A549 (cell line): ENCODE measurements around the gene PLXNC1. TPM values are rescaled to one million over a fixed set of nuclear protein-coding genes. Genes with fewer than 3 reads are reported as not detected.

Experiments used
- ATAC-seq, 2 experiments: fragments of 200-7000 bp in 1 of 2; fragments of >200 bp in 1 of 2; cut with Nextera tagmentation in 1 of 2; cut with Tn5 transposase in 1 of 2; 3 replicates each; pipeline versions ENCODE4 v1.8.0 to v1.9.1; 2018 to 2020; ENCODE audit warnings: mild to moderate bottlenecking in 1 of 2, moderate library complexity in 1 of 2
- CTCF ChIA-PET: fragments of 300-600 bp; sonication (Branson Sonifier 250); formaldehyde crosslinking; extraction: SDS; loops from one replicate; lab custom pipeline; 2021; ENCODE audit warnings: antibody characterized with exemption, inconsistent platforms; lab: Yijun Ruan, JAX
- POLR2A ChIA-PET: fragments of 350-600 bp; formaldehyde crosslinking; extraction: SDS; loops from one replicate; lab custom pipeline; 2021; ENCODE audit warnings: antibody characterized with exemption, inconsistent platforms; lab: Yijun Ruan, JAX
- DNase-seq, 2 experiments: peaks; one replicate each; pipeline versions ENCODE4 v3.0.0 to v3.0.0-alpha.2; 2011 to 2016; ENCODE audit warnings: low read depth in 1 of 2, low spot score in 1 of 2
- FAIRE-seq: peaks from 2 replicates; lab custom pipeline; 2011; peaks lifted over from hg19 to GRCh38; lab: Jason Lieb, UNC
- H3K27ac ChIP-seq, 2 experiments: fragments of >200 bp; sonication (Bioruptor Twin); formaldehyde crosslinking; 3 replicates each; pipeline ENCODE4 v1.5.1; 2016 to 2017
- H3K4me1 ChIP-seq: fragments of >200 bp; sonication (Bioruptor Twin); formaldehyde crosslinking; 3 replicates; pipeline ENCODE4 v1.6.1; 2016
- H3K4me2 ChIP-seq: fragments of >200 bp; sonication (Bioruptor Twin); formaldehyde crosslinking; 3 replicates; pipeline ENCODE4 v1.6.1; 2016
- H3K4me3 ChIP-seq: fragments of >200 bp; sonication (Bioruptor Twin); formaldehyde crosslinking; 3 replicates; pipeline ENCODE4 v1.5.1; 2016
- H3K9me3 ChIP-seq: fragments of >200 bp; sonication (Bioruptor Twin); formaldehyde crosslinking; 3 replicates; pipeline ENCODE4 v1.6.1; 2016
- BHLHE40 ChIP-seq: IDR thresholded peaks from 2 replicates; pipeline ENCODE4 v1.6.1; 2012; ENCODE audit warnings: low read depth, low read length, inconsistent platforms
- CBX2 ChIP-seq: fragments of 200-600 bp; sonication (generic); IDR thresholded peaks from 2 replicates; pipeline ENCODE4 v1.6.1; 2016; ENCODE audit warnings: low read depth, mild to moderate bottlenecking, borderline replicate concordance
- CHD2 ChIP-seq: fragments of 150-350 bp; IDR thresholded peaks from 2 replicates; pipeline ENCODE4 v1.6.1; 2014; ENCODE audit warnings: low read length; ENCODE audit not compliant: partially characterized antibody
- CHD4 ChIP-seq: fragments of 200-600 bp; sonication (generic); IDR thresholded peaks from 2 replicates; pipeline ENCODE4 v1.6.1; 2016; ENCODE audit warnings: antibody characterized with exemption, mild to moderate bottlenecking, borderline replicate concordance
- ESRRA ChIP-seq: fragments of 150-350 bp; IDR thresholded peaks from 2 replicates; pipeline ENCODE4 v1.6.1; 2014; ENCODE audit warnings: mild to moderate bottlenecking, low read length, borderline replicate concordance
- FOSL2 ChIP-seq, 2 experiments: fragments of 450-650 bp in 1 of 2; fragments of >200 bp in 1 of 2; sonication (Bioruptor Twin) in 1 of 2; formaldehyde crosslinking; IDR thresholded peaks; 2 replicates each; pipeline versions ENCODE4 v1.5.0 to v1.6.1; 2016 to 2020; ENCODE audit warnings: mild to moderate bottlenecking in 1 of 2, moderate library complexity in 1 of 2
- GATA3 ChIP-seq: IDR thresholded peaks from 2 replicates; pipeline ENCODE4 v1.6.1; 2012; ENCODE audit warnings: borderline replicate concordance
- HEYL ChIP-seq: fragments of 250-450 bp; sonication (Bioruptor Pico); IDR thresholded peaks from 2 replicates; pipeline ENCODE4 v1.8.0; 2021; ENCODE audit warnings: mild to moderate bottlenecking, moderate library complexity
- HOXB13 ChIP-seq: fragments of 250-450 bp; sonication (Bioruptor Pico); IDR thresholded peaks from 2 replicates; pipeline ENCODE4 v1.5.0; 2020; ENCODE audit warnings: low read depth, mild to moderate bottlenecking, moderate library complexity
- HOXB5 ChIP-seq: fragments of 250-450 bp; sonication (Bioruptor Pico); IDR thresholded peaks from 2 replicates; pipeline ENCODE4 v1.5.0; 2020; ENCODE audit warnings: mild to moderate bottlenecking, moderate library complexity
- JUNB ChIP-seq: fragments of >200 bp; sonication (Bioruptor Twin); formaldehyde crosslinking; IDR thresholded peaks from 2 replicates; pipeline ENCODE4 v1.6.1; 2016
- KDM5A ChIP-seq: fragments of 200-600 bp; sonication (generic); IDR thresholded peaks from 2 replicates; pipeline ENCODE4 v1.6.1; 2016; ENCODE audit warnings: antibody characterized with exemption, mild to moderate bottlenecking
- MAFK ChIP-seq: fragments of 450-650 bp; IDR thresholded peaks from 2 replicates; pipeline ENCODE4 v1.6.1; 2014; ENCODE audit not compliant: partially characterized antibody
- MYC ChIP-seq: IDR thresholded peaks from 2 replicates; pipeline ENCODE4 v1.6.1; 2012; ENCODE audit warnings: mild to moderate bottlenecking, inconsistent platforms, low read length, improper control_type of control experiment, borderline replicate concordance
- NFE2L2 ChIP-seq: fragments of 150-350 bp; conservative IDR thresholded peaks from 2 replicates; pipeline ENCODE4 v1.6.1; 2014; ENCODE audit warnings: low read length
- POLR2A ChIP-seq: IDR thresholded peaks from 2 replicates; pipeline ENCODE4 v1.6.1; 2012; ENCODE audit warnings: mild to moderate bottlenecking, low read length
- POLR2AphosphoS2 ChIP-seq: conservative IDR thresholded peaks from 2 replicates; pipeline ENCODE4 v1.6.1; 2012; ENCODE audit warnings: low read length, improper control_type of control experiment, inconsistent platforms
- RNF2 ChIP-seq: fragments of 200-600 bp; sonication (generic); IDR thresholded peaks from 2 replicates; pipeline ENCODE4 v1.6.1; 2016; ENCODE audit warnings: low read depth, mild to moderate bottlenecking, antibody characterized with exemption, moderate library complexity, borderline replicate concordance
- SMC3 ChIP-seq: fragments of >200 bp; sonication (Bioruptor Twin); formaldehyde crosslinking; IDR thresholded peaks from 3 replicates; pipeline ENCODE4 v1.6.1; 2018; ENCODE audit warnings: inconsistent platforms
- ZC3H11A ChIP-seq: fragments of 450-650 bp; IDR thresholded peaks from 2 replicates; pipeline ENCODE4 v1.6.1; 2014; ENCODE audit warnings: antibody characterized with exemption, mild to moderate bottlenecking
- ZNF302 ChIP-seq: fragments of 250-450 bp; sonication (Bioruptor Pico); IDR thresholded peaks from 2 replicates; pipeline ENCODE4 v1.9.0; 2021; ENCODE audit warnings: inconsistent platforms, mild to moderate bottlenecking, moderate library complexity
- WGBS: methylation state at CpG from one replicate; pipeline ENCODE4 v1.1.6; 2017; ENCODE audit errors: missing lambda C conversion rate; 5-methylcytosine and 5-hydroxymethylcytosine counted together
- polyA plus RNA-seq, 4 experiments: library from polyadenylated mRNA; depleted of rRNA in 3 of 4; stranded (reverse); fragments of >200 nt; fragmentation: RNase III in 1 of 4; extraction: RNeasy Plus Mini Kit Qiagen cat#74134 plus additional on column Dnase treatment in 1 of 4; gene quantifications; 2 replicates in 3 of 4; 3 replicates in 1 of 4; pipeline ENCODE4 v1.2.3, GENCODE V29; 2011 to 2017
- TF ChIP-seq, protein P1 (sequence below): IDR thresholded peaks from 2 replicates; pipeline ENCODE4 v1.6.1; 2012
- TF ChIP-seq, protein P2 (sequence below): fragments of >200 bp; sonication (Bioruptor Twin); formaldehyde crosslinking; IDR thresholded peaks from 3 replicates; pipeline ENCODE4 v1.5.1; 2016
- TF ChIP-seq, protein P3 (sequence below): fragments of >200 bp; sonication (Bioruptor Twin); formaldehyde crosslinking; IDR thresholded peaks from 3 replicates; pipeline ENCODE4 v1.6.1; 2016
- TF ChIP-seq, protein P4 (sequence below): fragments of 450-650 bp; IDR thresholded peaks from 2 replicates; pipeline ENCODE4 v1.6.1; 2014; ENCODE audit warnings: antibody characterized with exemption
- TF ChIP-seq, protein P5 (sequence below): fragments of 200-600 bp; sonication (generic); IDR thresholded peaks from 2 replicates; pipeline ENCODE4 v1.6.1; 2016; ENCODE audit warnings: antibody characterized with exemption, mild to moderate bottlenecking, moderate library complexity

PLXNC1 gene
- polyA plus RNA-seq, 2 of the 4 experiments (the other 2 are of a cell fraction), result 0.12 to 0.50 TPM

DNA sequence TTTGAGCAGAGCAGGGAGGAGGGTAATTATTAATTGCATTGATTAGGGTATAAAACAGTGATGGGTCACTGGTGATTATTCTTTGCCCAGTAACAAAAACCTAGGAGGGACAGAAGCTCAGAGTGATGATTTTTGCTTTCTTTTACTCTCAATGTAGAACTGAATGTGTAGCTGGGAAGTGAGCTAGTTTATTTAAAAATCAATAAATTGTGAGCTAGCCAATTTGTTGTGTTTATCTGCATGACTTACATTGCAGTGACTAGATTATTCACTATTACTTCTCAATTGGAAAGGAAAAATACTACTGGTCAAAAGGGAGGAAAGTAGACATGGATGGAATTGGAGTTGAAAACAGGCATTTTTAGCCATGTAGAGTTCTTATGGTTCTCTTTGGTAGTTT, 107.1 kb downstream of the PLXNC1 start:
- H3K27ac ChIP-seq, result no peak overlapping the region
- CTCF ChIA-PET, result interaction anchor here (1.5 kb wide), 1 partner anchor 153 kb away, joined by 3 read pairs; no protein-coding TSS in a partner anchor
- TF ChIP-seq HEYL (CRISPR knock-in tag) (no peak), NFE2L2 (no peak), ZNF302 (CRISPR knock-in tag) (no peak), HOXB5 (CRISPR knock-in tag) (no peak), SMC3 (no peak), POLR2AphosphoS2 (no peak)
- TF ChIP-seq, protein P1, sequence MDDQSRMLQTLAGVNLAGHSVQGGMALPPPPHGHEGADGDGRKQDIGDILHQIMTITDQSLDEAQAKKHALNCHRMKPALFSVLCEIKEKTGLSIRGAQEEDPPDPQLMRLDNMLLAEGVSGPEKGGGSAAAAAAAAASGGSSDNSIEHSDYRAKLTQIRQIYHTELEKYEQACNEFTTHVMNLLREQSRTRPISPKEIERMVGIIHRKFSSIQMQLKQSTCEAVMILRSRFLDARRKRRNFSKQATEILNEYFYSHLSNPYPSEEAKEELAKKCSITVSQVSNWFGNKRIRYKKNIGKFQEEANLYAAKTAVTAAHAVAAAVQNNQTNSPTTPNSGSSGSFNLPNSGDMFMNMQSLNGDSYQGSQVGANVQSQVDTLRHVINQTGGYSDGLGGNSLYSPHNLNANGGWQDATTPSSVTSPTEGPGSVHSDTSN, result no peak
- no peak overlapping the region for H3K4me2 ChIP-seq
- no peaks in the 10 kb centered on the region for H3K9me3 ChIP-seq
- POLR2A ChIA-PET, result no interaction called here
- no peak for ATAC-seq
- FAIRE-seq, result no peak
- H3K4me1 ChIP-seq, result no peaks in the 10 kb centered on the region
- H3K4me3 ChIP-seq, result no peak overlapping the region
- no peak for DNase-seq

DNA sequence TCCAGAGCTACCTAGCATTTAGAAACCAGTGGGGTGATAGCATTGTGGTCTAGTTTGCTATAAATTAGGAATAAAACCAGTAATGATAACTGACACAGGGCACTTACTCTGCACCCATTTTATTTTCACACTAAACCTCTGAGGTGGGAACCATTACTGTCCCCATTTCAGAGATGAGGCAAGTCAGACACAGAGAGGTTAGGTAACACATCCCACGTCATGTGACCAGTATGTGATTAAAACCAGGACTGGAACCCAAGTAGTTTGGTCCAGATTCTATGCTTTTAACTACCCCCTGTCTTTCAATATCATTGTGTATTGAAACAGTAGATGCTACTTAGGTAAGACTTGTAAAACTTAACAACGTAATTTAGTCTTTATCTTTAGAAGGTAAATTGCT, 110.2 kb downstream of the PLXNC1 start:
- no peak overlapping the region for H3K4me3 ChIP-seq
- no peak overlapping the region for H3K27ac ChIP-seq
- ATAC-seq, result no peak
- ChIA-PET POLR2A (no interaction called here), CTCF (no interaction called here)
- H3K4me2 ChIP-seq, result no peak overlapping the region
- H3K9me3 ChIP-seq, result no peaks in the 10 kb centered on the region
- TF ChIP-seq CHD2 (no peak), BHLHE40 (no peak), GATA3 (no peak), CHD4 (no peak), SMC3 (no peak), ZC3H11A (no peak), KDM5A (no peak), ZNF302 (CRISPR knock-in tag) (no peak), MYC (no peak), RNF2 (no peak), FOSL2 (IDR thresholded peaks at IDR 0.05) (no peak), FOSL2 (CRISPR knock-in tag; IDR thresholded peaks at IDR 0.05) (no peak)
- TF ChIP-seq, protein P2, sequence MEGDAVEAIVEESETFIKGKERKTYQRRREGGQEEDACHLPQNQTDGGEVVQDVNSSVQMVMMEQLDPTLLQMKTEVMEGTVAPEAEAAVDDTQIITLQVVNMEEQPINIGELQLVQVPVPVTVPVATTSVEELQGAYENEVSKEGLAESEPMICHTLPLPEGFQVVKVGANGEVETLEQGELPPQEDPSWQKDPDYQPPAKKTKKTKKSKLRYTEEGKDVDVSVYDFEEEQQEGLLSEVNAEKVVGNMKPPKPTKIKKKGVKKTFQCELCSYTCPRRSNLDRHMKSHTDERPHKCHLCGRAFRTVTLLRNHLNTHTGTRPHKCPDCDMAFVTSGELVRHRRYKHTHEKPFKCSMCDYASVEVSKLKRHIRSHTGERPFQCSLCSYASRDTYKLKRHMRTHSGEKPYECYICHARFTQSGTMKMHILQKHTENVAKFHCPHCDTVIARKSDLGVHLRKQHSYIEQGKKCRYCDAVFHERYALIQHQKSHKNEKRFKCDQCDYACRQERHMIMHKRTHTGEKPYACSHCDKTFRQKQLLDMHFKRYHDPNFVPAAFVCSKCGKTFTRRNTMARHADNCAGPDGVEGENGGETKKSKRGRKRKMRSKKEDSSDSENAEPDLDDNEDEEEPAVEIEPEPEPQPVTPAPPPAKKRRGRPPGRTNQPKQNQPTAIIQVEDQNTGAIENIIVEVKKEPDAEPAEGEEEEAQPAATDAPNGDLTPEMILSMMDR, result no peak
- TF ChIP-seq, protein P3, sequence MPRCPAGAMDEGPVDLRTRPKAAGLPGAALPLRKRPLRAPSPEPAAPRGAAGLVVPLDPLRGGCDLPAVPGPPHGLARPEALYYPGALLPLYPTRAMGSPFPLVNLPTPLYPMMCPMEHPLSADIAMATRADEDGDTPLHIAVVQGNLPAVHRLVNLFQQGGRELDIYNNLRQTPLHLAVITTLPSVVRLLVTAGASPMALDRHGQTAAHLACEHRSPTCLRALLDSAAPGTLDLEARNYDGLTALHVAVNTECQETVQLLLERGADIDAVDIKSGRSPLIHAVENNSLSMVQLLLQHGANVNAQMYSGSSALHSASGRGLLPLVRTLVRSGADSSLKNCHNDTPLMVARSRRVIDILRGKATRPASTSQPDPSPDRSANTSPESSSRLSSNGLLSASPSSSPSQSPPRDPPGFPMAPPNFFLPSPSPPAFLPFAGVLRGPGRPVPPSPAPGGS, result no peak
- H3K4me1 ChIP-seq, result peaks cover 8% of the 10 kb centered on the region; the same call in 1 of the 3 replicates
- no peak for DNase-seq
- WGBS, result 65% methylated on average over 2 of the region's 2 CpGs
- no peak for FAIRE-seq

DNA sequence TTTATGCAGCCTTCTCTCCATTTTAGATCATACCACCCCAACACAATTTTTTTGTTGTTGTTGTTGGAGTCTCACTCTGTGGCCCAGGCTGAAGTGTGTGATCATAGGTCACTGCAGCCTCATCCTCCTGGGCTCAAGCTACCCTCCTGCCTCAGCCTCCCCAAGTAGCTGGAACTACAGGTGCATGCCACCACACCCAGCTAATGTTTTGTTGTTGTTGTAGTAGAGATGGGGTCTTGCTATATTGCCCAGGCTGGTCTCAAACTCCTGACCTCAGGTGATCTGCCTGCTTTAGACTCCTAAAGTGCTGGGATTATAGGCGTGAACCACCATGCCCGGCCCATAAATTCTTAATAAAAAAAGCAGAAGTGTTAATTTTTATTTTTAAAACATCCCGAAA, 111.6 kb downstream of the PLXNC1 start:
- ChIA-PET POLR2A (no interaction called here), CTCF (no interaction called here)
- no peaks in the 10 kb centered on the region for H3K9me3 ChIP-seq
- no peak for ATAC-seq
- FAIRE-seq, result no peak
- H3K4me1 ChIP-seq, result peaks cover 8% of the 10 kb centered on the region; the same call in 1 of the 3 replicates
- H3K27ac ChIP-seq, result no peak overlapping the region
- DNase-seq, result no peak
- H3K4me2 ChIP-seq, result no peak overlapping the region
- WGBS, result 89% methylated on average over 3 of the region's 3 CpGs
- no peak overlapping the region for H3K4me3 ChIP-seq
- no peak for TF ChIP-seq MYC
- TF ChIP-seq NFE2L2, result no peak
- TF ChIP-seq, protein P3, result no peak
- TF ChIP-seq, protein P4, sequence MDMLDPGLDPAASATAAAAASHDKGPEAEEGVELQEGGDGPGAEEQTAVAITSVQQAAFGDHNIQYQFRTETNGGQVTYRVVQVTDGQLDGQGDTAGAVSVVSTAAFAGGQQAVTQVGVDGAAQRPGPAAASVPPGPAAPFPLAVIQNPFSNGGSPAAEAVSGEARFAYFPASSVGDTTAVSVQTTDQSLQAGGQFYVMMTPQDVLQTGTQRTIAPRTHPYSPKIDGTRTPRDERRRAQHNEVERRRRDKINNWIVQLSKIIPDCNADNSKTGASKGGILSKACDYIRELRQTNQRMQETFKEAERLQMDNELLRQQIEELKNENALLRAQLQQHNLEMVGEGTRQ, result no peak
- TF ChIP-seq MAFK, result no peak
- TF ChIP-seq POLR2A, result no peak
- TF ChIP-seq, protein P5, sequence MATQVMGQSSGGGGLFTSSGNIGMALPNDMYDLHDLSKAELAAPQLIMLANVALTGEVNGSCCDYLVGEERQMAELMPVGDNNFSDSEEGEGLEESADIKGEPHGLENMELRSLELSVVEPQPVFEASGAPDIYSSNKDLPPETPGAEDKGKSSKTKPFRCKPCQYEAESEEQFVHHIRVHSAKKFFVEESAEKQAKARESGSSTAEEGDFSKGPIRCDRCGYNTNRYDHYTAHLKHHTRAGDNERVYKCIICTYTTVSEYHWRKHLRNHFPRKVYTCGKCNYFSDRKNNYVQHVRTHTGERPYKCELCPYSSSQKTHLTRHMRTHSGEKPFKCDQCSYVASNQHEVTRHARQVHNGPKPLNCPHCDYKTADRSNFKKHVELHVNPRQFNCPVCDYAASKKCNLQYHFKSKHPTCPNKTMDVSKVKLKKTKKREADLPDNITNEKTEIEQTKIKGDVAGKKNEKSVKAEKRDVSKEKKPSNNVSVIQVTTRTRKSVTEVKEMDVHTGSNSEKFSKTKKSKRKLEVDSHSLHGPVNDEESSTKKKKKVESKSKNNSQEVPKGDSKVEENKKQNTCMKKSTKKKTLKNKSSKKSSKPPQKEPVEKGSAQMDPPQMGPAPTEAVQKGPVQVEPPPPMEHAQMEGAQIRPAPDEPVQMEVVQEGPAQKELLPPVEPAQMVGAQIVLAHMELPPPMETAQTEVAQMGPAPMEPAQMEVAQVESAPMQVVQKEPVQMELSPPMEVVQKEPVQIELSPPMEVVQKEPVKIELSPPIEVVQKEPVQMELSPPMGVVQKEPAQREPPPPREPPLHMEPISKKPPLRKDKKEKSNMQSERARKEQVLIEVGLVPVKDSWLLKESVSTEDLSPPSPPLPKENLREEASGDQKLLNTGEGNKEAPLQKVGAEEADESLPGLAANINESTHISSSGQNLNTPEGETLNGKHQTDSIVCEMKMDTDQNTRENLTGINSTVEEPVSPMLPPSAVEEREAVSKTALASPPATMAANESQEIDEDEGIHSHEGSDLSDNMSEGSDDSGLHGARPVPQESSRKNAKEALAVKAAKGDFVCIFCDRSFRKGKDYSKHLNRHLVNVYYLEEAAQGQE, result no peak
- no peak for TF ChIP-seq ZC3H11A
- no peak for TF ChIP-seq HEYL (CRISPR knock-in tag)
- no peak for TF ChIP-seq CBX2
- TF ChIP-seq ESRRA, result no peak
- TF ChIP-seq HOXB13 (CRISPR knock-in tag), result no peak
- no peak for TF ChIP-seq JUNB
